GM12874 (cell line): ENCODE measurements around the gene FOXN3.

Experiments used
- TF ChIP-seq, protein P1 (sequence below): IDR thresholded peaks from 2 replicates; pipeline ENCODE4 v1.5.1; 2011; ENCODE audit warnings: low read depth, mild to moderate bottlenecking, control low read depth, low read length, moderate library complexity; ENCODE audit not compliant: insufficient read depth

FOXN3 gene

GRCh38 chr14:89293314-89293916, 123.6 kb downstream of the FOXN3 start:
- TF ChIP-seq, protein P1, sequence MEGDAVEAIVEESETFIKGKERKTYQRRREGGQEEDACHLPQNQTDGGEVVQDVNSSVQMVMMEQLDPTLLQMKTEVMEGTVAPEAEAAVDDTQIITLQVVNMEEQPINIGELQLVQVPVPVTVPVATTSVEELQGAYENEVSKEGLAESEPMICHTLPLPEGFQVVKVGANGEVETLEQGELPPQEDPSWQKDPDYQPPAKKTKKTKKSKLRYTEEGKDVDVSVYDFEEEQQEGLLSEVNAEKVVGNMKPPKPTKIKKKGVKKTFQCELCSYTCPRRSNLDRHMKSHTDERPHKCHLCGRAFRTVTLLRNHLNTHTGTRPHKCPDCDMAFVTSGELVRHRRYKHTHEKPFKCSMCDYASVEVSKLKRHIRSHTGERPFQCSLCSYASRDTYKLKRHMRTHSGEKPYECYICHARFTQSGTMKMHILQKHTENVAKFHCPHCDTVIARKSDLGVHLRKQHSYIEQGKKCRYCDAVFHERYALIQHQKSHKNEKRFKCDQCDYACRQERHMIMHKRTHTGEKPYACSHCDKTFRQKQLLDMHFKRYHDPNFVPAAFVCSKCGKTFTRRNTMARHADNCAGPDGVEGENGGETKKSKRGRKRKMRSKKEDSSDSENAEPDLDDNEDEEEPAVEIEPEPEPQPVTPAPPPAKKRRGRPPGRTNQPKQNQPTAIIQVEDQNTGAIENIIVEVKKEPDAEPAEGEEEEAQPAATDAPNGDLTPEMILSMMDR = no peak

DNA sequence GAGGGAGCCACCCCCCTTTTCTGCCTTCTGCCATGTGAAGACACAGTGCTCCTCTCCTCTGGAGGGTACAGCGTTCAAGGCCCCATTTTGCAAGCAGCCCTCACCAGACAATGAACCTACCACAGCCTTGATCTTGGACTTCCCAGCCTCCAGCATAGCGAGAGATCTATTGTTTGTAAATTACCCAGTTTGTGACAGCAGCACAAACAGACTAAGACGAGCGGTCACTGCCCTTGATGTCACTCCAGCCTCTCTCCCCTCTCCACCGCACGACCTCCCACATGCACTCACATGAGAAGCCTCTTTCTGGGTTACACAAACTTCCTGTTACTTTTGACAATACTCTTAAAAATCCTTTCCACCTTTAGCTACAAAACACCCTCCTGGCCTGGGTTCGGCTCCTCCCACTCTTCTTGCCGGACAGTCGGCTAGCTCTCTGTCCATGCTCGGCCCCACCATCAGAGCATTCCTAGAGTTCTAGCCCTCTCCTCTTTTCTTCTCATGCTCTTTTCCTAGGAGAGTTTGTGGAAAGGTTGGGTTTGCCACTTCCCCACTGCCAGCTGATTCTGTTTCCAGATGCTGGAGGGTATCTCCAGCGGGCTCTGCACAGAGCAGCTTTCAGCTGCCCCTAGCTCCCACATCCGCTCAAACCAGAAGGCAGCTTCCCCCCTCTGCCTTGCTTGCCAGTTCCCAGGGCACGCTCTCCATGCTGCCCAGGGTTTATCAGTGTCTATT, 124.3 kb downstream of the FOXN3 start:
- TF ChIP-seq, protein P1 = no peak

GRCh38 chr14:89291351-89291940, 125.6 kb downstream of the FOXN3 start:
- TF ChIP-seq, protein P1 = no peak

GRCh38 chr14:89290813-89291212, 126.2 kb downstream of the FOXN3 start:
- TF ChIP-seq, protein P1 = no peak

GRCh38 chr14:89289477-89289876, 127.6 kb downstream of the FOXN3 start:
- TF ChIP-seq, protein P1 = no peak

DNA sequence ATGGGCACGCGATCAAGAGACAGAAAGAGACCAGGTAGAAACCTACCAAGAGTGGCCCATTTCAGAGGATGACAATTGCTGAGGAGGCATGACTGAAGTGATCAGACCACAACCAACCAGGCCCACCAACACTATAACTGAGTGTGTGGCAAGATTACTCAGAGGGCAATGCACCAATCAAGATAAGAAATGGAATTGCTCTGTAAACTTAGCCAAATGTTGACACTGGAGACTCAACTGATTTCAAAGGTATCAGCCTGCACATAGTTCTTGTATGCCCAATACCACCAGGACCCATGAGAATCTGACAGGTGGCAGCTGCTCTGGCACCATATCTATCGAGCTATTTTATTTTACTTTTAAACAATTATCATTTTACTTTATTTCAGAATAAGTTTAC, 128.9 kb downstream of the FOXN3 start:
- TF ChIP-seq, protein P1 = no peak

DNA sequence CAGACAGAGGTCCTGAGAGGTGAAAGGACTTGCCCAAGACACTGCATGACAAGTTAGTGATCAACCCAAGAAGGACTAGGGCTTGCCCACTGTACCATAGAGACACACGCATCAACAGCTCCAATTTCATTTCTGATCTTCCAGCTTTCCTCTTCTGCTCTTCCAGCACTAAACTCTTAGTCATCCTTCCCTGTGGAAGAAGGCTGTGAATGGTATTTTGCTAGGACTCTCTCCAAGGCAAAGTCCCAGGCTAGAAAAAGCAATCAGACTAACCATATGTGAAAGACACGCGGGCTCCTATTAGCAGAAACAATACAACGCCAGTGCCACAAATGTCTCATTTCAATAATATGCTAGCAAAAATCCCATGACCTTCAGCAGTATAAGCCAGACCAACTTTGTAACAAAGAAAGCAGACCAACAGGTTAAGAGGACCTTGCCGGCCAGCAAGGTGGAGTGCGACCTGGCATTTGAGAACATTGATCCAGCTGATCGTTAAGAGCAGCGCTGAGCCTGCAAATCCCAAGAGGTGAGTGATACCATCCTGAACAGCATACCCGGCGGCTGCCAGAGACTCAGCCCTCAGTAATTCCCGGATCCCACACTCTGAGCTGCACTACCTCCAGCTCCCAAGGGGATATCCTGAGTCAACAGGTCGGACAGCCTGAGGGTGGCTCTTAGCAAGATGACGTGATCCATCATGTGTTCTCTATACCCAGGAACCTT, 132.5 kb downstream of the FOXN3 start:
- TF ChIP-seq, protein P1 = no peak
